GM19035 (cell line): Measurements from ENCODE around the gene RPS6KL1.

Source experiments
- ATAC-seq: cut with Tn5 transposase; IDR thresholded peaks from one replicate; pipeline ENCODE4 v1.9.1; 2021; ENCODE audit not compliant: unreplicated experiment

RPS6KL1 gene

DNA sequence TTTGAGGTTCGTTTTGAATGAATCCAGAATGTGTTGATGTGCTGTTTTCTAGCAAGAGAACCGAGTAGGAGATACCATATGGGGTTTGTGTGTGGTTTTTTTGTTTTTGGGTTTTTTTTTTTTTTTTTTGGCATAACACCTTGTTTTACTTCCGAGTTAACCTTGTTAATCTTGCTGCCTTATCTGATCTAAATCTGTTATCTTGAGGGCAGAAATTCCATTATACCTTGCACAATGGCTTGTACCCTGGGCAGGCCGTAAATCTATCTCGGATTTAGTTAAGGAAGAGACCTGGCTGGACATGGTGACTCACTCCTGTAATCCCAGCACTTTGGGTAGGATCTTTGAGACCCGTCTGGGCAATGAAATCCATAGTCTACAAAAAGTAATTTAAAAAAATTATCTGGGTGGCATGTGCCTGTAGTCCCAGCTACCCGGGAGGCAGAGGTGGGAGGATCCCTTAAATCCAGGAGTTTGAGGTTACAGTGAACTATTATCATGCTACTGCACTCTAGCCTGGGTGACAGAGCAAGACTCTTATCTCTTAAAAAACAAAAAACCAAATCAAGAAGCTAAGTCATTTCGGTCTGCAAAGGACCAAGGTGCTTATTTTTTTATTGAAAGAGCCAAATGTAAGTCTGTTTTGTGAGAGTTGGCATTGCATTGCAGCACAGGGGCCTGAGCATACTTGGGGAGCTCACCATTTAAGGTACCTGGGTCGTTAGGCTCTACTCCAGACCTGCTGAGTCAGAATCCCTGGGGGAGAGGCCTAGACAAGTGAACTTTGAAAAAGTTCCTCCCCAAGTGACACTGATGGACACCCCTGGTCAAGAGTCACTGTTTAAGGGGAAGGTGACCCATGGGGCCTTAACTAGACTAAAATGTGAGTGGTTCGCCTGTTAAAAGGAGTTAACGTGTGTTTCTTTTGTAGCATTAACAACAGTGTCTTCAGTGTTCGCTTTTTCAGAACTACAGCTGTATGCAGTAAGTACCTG lies 34.6 kb downstream of the RPS6KL1 start:
- ATAC-seq, result no peak

DNA sequence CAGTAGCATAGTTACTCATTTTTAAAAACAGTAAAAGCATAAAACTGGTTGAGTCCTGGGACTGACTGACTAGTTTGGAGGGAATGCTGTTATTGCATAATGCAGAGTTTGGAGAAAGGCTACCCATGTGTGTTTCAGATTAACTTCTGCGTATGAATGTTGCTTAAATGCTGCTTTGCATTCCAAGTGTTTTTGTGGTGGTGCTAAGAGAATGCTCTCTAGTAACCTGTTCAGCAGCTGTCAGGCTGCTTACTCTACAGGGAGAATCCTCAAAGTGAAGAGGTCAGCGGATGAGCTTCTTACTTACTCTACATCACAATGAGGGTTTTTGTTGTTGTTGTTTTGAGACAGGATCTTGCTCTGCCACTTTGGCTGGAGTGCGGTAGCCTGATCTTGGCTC lies 37.1 kb downstream of the RPS6KL1 start:
- ATAC-seq, result no peak

DNA sequence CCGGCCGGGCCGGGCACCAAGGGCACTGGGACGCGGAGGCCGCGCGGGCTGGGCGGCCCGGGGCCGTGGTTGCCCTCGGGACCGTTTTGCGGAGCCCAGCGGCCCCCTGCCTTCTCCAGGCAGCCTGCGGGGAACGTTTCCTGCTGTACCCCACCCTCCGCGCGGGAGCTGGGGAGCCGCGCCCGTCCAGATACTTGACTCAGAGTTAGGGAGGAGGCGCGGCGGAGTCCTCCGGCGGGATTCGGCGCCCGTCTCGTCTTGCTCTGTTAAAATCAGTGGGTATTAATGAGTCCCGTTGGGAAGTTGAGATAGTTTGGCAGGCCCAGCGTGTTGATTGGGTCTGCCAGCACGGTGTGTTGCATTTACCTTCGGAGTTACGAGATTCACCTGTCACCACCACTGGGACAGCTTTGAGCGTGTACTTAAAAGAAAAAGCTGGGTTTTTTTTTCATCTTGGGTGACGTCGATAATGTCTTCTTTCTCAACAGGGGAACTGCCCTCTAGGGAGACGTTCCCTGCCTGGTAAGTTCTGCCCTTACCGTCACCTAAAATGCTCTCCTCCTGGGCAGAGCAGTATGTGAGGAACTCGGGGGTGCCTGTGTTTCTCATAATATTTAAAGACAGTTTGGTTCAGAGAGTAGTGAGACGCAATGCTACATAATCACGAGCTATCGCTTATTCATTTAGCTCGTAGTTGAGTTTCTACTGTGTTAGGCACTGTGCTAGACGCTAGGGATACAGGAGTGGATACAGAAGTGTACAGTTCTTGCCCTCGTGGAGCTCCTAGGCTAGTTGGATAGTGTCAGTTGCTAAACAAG lies 40.7 kb downstream of the RPS6KL1 start:
- peak; percentile 46 for ATAC-seq

DNA sequence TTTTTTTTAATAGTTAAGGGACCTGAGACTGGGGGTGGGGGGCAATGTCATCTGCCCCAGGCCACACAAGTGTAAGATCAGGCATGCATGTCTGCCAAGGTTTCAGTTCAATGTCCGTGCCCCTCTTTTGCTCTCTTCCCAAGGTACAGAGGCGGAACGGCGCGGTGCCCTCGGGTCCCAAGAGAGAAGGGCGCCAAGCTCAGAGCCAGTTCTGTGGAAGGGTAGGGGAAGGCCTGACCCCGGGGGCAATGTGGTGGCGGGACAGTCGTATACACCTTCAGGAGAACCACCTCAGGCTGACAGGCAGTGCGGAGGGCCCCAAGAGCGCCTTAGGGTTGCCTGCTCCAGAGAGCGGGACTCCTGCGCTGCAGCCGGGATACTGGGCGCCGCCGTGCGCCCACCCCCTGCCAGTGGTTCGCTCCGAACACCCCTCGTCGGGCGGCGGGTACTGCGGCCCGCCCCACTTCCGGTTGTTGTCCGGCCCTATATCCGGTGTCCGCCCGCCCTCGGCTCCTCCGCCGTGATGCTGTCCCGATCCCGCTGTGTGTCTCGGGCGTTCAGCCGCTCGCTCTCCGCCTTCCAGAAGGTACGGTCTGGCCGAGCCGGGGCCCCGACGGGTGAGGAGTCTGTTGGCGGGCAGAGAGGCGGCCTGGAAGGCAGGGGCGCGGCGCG lies 41.5 kb downstream of the RPS6KL1 start, which contains the start of gene DLST:
Gene DLST (plus strand): TSS at position 486 of the 672 bp plus-strand sequence. CDS start 38 bp downstream, at position 524.
- ATAC-seq, result peak; percentile 95

DNA sequence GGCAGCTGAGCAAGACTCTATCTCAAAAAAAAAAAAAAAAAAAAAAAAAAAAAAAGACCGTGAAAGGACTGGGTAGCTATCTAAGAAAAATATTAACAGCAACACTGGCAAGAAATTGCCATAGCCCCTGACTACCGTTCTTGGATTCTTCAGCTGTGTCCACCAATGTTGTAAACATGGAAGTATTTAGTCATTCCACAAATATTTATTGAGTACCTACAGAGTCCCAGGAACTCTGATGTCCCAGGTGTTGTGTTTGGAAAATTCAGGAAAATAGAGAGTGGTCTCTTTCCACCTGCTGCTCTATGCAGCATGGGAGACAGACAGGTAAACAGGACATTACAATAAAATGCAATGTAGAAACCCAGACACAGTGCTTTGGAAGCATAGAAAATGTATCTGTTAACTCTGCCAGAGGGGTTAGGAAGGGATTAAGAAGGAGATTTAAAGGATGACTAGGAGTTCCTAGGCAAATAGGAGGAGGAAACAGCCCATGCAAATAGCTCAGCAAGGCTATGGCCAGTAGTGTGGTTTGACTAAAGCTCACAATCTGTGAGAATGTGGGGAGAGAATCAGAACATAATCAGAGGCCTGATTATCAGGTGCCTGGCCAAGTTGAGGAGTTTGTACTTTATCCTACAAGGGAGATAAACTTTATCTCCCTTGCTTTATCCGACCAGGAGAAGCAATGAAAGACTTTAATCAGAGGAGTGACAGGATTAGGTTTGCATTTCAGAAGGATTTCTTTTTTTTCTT lies 43.5 kb downstream of the RPS6KL1 start:
- ATAC-seq, result no peak

DNA sequence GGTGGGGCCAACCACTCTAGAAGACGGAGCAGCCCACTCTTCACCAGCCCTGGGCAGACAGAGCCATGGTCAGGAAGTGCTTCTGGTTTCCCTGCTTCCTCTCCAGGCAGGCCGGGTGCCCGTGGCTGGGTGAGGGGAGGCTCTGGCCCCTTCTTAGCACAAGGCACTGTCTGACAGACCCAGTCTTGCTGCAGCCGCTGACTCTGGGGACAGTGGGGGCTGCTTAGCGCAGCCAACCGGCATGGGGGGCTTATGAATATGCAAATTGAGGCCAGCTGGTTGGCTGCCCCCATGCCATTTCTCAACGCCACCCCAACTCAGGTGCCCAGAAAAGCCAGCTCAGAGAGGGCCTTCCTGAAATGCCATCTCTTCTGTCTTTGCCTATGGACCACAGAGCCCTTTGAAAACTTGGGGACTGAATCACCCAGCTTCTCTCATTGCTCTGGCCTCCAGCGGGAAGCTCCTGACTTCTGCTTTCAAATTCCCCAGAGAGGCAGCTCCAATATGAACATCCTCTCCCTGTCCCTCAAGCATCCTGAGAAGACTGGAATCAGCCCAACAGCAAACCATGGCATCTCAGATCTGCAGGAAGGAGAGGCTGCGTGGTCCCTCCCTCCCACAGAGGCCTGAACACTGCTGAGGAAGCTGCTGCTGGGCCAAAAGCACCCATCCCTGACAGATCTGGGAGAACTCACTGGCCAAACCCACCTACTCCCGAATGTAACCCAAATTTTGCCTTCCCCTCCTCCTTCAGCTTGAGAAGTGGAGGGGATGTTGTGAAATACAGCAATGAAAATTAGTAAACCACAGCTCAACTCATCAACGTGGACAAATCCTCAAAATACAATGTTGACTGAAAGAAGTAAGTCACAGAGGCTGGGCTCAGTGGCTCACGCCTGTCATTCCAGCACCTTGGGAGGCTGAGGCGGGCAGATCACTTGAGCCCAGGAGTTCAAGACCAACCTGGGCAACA lies 46.8 kb downstream of the RPS6KL1 start, which contains the start of gene PROX2:
Gene PROX2 (minus strand): TSS at position 205 of the 973 bp plus-strand sequence. CDS start 12,311 bp downstream, outside the sequence.
- no peak for ATAC-seq

DNA sequence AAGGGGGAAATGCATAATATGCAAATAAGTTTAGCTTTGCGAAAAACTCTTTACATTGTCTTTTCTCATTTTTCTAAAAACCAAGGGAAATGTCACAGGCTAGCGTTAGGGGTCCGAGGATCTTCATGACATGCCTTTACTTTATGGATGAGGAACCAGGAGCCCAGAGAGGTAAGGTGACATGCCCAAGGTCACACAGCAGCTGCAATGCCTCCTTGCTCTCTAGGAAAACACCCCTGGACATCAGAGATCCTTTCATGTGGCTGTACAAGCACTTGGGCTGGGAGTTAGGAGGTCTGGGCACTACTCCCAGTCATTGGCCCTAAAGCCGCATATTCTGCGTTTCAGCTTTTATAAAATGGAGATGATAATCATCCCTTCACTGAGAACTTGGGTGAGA lies 47.9 kb downstream of the RPS6KL1 start:
- no peak for ATAC-seq

DNA sequence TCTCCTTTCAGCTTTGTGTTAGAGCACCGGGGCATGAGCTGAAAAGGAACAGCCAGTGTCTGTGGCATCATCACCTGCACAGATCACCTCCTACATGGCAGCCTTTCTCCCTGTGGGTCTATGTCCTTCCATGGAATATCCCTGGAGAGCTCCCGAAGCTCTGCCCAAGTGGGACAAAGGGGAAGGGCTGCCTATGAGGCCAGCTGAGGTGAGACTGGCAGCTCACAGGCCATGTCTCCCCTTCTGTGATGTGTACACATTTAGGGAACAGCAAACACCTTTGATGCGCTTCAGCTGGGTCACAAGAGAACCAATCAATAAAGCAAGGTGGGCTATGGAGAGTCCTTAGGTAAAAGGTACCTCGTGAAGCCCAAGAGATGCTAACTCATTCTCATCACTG lies 51.2 kb downstream of the RPS6KL1 start:
- ATAC-seq, result no peak

DNA sequence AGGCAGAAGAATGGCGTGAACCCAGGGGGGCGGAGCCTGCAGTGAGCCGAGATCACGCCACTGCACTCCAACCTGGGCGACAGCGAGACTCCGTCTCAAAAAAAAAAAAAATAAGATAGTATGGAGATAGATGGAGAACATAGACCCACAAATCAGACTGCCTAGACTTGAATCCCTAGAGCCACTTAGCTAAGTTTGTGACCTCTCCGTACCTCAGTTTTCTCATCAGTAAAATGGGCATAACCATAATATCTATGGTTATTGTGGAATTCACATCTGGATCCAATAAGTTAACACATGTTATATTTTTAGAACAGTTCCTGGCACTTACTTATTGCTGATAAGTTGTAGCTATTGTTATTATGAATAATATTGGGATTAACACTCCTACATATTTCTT lies 54.3 kb downstream of the RPS6KL1 start:
- ATAC-seq, result no peak

DNA sequence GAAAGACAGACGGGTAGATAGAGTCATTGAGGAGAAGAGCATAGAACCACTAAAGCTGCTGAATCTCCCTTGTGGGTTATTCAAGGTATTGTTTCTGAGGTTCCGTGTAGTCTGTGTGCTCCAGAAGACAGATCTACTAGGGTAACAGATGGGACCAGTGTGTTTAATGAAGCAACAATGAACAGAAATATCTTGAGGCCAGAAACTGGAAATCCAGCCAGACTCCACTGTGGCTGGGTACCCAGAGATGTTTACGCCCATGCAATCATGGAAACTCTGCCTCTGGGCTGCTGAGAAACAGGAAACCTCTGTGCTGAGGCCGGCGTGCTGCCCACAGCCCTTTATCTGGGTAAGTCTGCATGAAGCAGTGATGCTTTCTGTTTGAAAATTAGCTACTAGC lies 55.4 kb downstream of the RPS6KL1 start:
- no peak for ATAC-seq

DNA sequence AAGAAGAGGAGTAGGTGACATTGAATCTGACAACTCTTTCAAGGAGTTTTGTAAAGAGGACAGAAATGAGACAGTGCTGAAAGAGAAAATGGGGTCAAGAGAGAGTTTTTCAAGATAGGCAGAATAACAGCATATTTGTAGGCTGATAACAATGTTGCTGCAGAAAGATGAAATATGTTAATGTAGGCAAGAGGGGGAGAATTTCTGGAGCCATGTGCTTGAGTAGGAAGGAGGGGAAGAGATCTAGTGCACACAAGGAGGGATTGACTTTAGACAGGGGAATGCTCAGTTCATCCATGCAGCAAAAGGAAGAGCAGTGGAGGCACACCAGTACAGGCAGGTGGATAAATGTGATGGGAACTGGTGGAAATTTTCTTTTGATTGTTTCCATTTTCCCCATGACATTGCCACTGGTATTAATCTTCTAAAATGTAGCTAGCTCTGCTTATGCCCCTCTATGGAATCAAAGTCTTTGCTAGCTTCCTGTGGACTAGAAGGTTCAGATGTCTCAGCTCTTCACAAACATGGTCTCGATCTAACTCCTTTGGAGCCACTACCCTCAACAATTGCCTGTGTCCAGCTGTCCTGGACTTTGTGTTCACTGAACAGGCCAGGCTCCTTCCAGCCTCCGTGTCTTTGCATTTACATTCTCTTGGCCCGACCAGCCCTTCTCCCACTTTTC lies 56.2 kb downstream of the RPS6KL1 start:
- ATAC-seq, result no peak

DNA sequence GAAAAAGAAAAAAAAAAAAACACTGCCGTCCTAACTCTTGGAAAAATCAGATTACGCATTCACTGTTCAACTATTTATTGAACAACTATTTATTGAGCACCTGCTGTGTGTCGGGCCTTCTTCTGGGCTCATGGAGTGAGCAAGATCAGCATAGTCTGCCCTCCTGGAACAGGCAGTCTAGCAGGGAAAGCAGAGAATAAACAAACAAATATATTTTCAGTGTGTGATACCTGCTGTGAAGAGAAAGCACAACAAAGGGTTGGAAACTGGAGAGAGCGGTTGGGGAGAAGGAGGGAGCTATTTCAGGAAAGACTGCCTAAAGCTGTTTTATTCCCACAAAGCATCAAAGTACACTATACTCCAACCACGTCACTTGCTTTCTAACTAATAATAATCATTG lies 57.9 kb downstream of the RPS6KL1 start:
- no peak for ATAC-seq

DNA sequence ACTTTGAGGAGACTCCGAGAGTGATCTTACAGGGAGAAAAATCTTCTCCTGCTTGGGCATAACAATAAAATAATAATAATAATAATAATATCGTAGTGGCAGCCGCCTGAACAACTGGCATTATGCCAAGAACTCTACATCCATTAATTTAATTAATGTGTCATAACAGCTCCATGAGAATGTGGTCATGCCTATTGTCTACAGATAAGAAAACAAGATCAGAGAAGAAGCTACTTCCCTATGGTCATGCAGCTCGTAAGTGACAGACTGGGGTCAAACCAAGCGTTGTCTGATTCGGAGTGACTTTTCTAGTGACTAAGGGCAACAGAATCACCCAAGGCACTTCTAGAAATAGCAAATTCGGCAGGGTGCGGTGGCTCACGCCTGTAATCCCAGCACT lies 58.9 kb downstream of the RPS6KL1 start:
- ATAC-seq, result no peak

DNA sequence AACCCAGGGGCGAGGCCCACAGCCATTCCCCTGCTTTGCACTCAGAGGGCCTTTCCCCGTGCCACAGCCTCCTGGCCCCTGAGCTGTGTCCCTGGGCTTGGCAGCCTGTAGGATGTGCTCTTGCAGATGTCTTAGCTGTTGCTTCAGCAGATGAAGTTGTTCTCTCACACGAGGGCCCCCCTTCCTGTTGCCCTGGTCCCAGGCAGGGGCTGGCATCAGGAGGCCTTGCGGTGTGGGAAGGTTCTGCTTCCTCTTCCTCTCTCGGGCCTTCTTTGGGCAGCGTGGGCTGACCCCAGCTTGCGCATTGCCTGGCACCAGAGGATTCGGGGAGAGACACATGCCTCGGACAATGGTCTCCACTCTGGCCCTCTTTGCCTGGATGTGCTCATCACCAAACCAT lies 59.8 kb downstream of the RPS6KL1 start:
- ATAC-seq, result no peak

DNA sequence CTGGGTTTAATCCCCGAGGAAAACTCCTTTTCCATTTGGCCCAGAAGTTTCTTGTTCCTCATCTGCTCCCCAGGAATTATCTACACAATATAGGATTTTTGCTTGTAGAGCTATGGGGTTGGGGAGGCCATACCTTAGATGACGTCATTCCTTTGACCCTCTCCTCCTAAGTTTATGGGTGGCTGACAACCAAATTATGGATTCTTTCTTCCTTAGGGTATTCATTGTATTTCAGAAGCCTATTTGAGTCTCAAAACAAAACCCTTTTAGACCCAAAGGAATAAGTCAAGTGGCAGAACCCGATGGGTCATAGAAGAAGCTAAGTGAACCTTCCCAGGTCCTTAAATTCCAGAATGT lies 61.3 kb downstream of the RPS6KL1 start:
- no peak for ATAC-seq

DNA sequence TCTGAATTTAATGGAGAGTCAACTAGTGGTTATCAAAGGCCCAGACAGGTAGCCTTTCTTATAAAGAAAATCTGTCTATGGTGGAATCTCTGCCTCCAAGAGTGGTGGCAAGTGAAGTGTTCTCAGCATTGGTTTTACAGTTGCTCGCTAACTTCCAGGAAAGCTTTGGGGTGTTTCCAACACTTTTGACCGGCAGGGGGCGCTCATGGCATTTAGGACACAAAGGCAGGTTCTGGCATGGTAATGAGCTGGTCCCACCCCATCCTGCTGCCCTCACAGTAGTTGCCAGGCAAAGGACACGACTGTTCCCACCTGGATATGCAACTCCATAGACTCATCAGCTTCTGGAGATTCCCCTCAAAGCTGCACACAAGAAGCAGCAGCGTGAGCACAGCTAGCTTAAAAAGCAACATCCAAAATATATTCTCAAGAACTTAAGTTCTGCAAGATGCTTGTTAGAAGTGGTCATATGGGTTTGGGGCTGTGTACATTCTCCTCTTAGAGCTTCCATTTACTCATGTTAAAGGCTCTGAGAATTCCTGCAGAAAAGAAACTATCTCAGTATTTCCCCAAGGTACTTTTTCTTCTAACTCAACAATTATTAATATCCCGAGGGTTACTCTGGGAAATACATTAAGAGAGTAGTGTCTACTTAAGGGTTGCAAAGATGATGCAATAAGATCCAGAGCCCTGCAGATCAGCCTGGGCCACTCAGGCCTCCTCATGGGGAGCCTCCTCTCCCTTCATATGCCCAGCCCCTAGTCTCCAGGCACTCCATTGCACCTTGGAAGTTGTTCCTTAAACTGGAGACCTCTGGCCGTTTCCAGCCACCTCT lies 61.9 kb downstream of the RPS6KL1 start:
- ATAC-seq, result no peak

DNA sequence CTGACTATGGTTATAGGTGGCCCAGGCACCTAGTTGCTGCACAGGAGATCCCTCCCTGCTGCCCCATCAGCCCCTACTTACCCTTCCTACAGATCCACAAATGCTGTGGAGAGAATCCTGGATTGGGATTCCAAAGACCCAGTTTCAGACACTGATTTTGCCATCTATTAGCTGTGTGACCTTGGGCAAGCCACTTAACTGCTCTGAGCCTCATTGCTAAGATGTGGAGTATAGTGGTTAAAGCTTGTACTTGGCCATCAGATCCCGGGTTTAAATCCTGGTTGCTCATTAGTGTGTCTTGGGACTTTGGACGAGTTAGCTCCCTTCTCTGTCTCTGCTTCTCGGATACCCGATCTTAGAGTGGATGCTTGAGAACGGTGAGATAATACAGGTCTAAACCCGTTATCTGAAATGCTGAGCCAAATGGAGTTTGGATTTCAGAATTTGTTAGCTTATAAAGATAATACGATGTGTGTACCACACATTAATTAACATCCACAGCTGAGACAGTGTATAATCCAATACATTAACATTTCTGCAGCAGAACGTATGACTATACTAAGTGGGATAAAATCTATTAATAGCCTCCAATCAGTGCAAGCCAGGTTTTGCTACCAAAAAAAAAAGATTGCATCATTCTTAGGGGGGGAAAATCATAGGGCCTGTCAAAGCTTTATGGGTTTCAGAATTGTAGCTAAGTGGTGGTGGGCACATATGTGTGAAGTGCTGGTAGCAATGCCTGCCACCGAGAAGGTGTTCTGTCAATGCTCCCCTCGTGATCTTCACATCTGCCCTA lies 63.1 kb downstream of the RPS6KL1 start:
- ATAC-seq, result no peak
